WTC11 (cell line): ENCODE results near the gene STK25.

Source experiments
- FOXJ3 ChIP-seq: sonication (generic); formaldehyde crosslinking; IDR thresholded peaks from 2 replicates; pipeline ENCODE4 v1.9.0; 2021; ENCODE audit warnings: missing genetic modification reagents, mild to moderate bottlenecking, borderline replicate concordance
- NFATC4 ChIP-seq: fragments of 250-450 bp; sonication (Bioruptor Pico); IDR thresholded peaks from 2 replicates; pipeline ENCODE4 v1.9.0; 2021; ENCODE audit warnings: mild to moderate bottlenecking
- ZNF416 ChIP-seq: fragments of 250-450 bp; sonication (Bioruptor Pico); IDR thresholded peaks from 2 replicates; pipeline ENCODE4 v1.9.0; 2021; ENCODE audit warnings: mild to moderate bottlenecking, inconsistent platforms
- TF ChIP-seq, protein P1 (sequence below): fragments of 200-600 bp; IDR thresholded peaks from 2 replicates; pipeline ENCODE4 v1.8.0; 2022; ENCODE audit warnings: antibody characterized with exemption

DNA sequence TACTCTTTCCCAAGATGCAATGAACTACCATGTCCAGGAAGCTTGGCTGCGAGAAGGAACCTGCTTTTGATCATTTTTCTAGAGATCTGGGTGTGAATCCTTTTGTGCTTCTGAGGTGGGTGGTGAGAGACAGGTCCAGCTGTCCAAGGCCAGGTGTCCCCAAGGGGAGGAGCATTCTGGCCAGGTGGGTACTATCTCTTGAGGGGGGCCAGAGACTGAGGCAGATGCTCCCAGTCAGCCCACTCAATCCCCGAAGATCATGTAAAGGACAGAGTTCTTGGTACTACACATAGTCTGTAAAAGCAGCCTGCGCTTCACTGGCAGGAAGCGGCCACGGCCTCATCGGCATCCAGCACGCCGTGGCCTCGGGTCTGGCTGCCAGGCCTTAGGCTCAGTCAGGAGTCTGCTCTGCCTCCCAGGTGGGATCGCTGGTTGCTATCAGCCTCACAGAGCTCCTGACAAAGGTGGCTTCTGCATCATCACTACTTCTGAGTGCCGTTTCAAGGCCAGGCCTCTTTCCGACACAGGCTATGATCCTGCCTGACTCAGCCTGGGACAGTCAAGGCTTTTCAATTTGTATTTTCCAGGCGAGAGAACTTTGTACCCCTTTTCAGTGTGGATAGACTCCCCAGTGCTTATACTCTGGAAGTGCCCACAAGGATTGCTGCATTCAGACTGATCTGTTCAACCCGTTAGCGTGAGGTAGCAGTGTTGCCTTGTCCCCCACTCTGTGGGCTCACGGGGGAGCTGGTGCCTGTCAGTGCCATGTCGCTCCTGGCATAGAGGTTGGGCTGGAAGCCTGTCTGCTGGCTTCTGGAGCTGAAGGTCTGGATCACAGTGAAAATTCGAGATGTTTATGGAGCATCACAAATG lies 29.1 kb downstream of the STK25 start:
- TF ChIP-seq FOXJ3 (CRISPR knock-in tag): no peak
- TF ChIP-seq NFATC4 (CRISPR knock-in tag): no peak
- TF ChIP-seq, protein P1, sequence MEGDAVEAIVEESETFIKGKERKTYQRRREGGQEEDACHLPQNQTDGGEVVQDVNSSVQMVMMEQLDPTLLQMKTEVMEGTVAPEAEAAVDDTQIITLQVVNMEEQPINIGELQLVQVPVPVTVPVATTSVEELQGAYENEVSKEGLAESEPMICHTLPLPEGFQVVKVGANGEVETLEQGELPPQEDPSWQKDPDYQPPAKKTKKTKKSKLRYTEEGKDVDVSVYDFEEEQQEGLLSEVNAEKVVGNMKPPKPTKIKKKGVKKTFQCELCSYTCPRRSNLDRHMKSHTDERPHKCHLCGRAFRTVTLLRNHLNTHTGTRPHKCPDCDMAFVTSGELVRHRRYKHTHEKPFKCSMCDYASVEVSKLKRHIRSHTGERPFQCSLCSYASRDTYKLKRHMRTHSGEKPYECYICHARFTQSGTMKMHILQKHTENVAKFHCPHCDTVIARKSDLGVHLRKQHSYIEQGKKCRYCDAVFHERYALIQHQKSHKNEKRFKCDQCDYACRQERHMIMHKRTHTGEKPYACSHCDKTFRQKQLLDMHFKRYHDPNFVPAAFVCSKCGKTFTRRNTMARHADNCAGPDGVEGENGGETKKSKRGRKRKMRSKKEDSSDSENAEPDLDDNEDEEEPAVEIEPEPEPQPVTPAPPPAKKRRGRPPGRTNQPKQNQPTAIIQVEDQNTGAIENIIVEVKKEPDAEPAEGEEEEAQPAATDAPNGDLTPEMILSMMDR: no peak
- no peak for TF ChIP-seq ZNF416 (CRISPR knock-in tag)
